ENCODE data around the gene PEX14.

The PEX14 gene

GRCh38 chr1:10601342-10602070 is 126.8 kb downstream of the PEX14 start:
- no peak overlapping the region for H3K27ac ChIP-seq
- no peaks in the 10 kb centered on the region for H3K4me1 ChIP-seq (ENCODE audit: control insufficient read depth in 1 of 2, insufficient read depth in 1 of 2, low read depth in 1 of 2, low read length in 1 of 2)

GRCh38 chr1:10602936-10603335 is 128.2 kb downstream of the PEX14 start:
- H3K4me1 ChIP-seq (ENCODE audit: control insufficient read depth in 1 of 2, insufficient read depth in 1 of 2, low read depth in 1 of 2, low read length in 1 of 2) = no peaks in the 10 kb centered on the region
- no peaks in the 10 kb centered on the region for H3K27me3 ChIP-seq
- no peak for TF ChIP-seq CTCF (IDR thresholded peaks at IDR 0.05)
- no peak overlapping the region for H3K27ac ChIP-seq
- H3K9me3 ChIP-seq = no peaks in the 10 kb centered on the region
- H3K4me3 ChIP-seq (ENCODE audit: low read depth in 1 of 2, low read length in 1 of 2) = no peak overlapping the region
- peaks cover 4% of the 10 kb centered on the region for H3K36me3 ChIP-seq

More at GRCh38 chr1:10601342-10602070, 126.8 kb downstream of the PEX14 start:
- TF ChIP-seq CTCF (IDR thresholded peaks at IDR 0.05) = no peak
- H3K36me3 ChIP-seq = peaks cover 4% of the 10 kb centered on the region
- no peak overlapping the region for H3K4me3 ChIP-seq (ENCODE audit: low read depth in 1 of 2, low read length in 1 of 2)
- no peaks in the 10 kb centered on the region for H3K9me3 ChIP-seq
- no peaks in the 10 kb centered on the region for H3K27me3 ChIP-seq

- H3K27ac ChIP-seq = no peak overlapping the region
- H3K4me1 ChIP-seq (ENCODE audit: control insufficient read depth in 1 of 2, insufficient read depth in 1 of 2, low read depth in 1 of 2, low read length in 1 of 2) = no peaks in the 10 kb centered on the region
- H3K36me3 ChIP-seq = no peaks in the 10 kb centered on the region
- no peak overlapping the region for H3K4me3 ChIP-seq (ENCODE audit: low read depth in 1 of 2, low read length in 1 of 2)
- TF ChIP-seq CTCF (IDR thresholded peaks at IDR 0.05) = no peak
- H3K9me3 ChIP-seq = no peaks in the 10 kb centered on the region
- no peaks in the 10 kb centered on the region for H3K27me3 ChIP-seq
These were observed 130.2 kb downstream of the PEX14 start for GRCh38 chr1:10604966-10605365.

- H3K4me3 ChIP-seq (ENCODE audit: low read depth in 1 of 2, low read length in 1 of 2) = no peak overlapping the region
- no peak for TF ChIP-seq CTCF (IDR thresholded peaks at IDR 0.05)
- H3K27ac ChIP-seq = no peak overlapping the region
- no peaks in the 10 kb centered on the region for H3K36me3 ChIP-seq
- no peaks in the 10 kb centered on the region for H3K27me3 ChIP-seq
- no peaks in the 10 kb centered on the region for H3K9me3 ChIP-seq
- no peaks in the 10 kb centered on the region for H3K4me1 ChIP-seq (ENCODE audit: control insufficient read depth in 1 of 2, insufficient read depth in 1 of 2, low read depth in 1 of 2, low read length in 1 of 2)
These were observed 131.3 kb downstream of the PEX14 start for GRCh38 chr1:10606064-10606463.

GRCh38 chr1:10607228-10607627 is 132.5 kb downstream of the PEX14 start:
- Histone ChIP-seq H3K36me3 (no peaks in the 10 kb centered on the region), H3K27me3 (no peaks in the 10 kb centered on the region), H3K9me3 (no peaks in the 10 kb centered on the region), H3K27ac (no peak overlapping the region), H3K4me3 (ENCODE audit: low read depth in 1 of 2, low read length in 1 of 2) (no peak overlapping the region), H3K4me1 (ENCODE audit: control insufficient read depth in 1 of 2, insufficient read depth in 1 of 2, low read depth in 1 of 2, low read length in 1 of 2) (no peaks in the 10 kb centered on the region)
- no peak for TF ChIP-seq CTCF (IDR thresholded peaks at IDR 0.05)
